SK-N-MC (cell line): ENCODE data around the gene HEATR1.

ENCODE experiments used
- EZH2 ChIP-seq: fragments of 200-600 bp; sonication (generic); IDR thresholded peaks from one replicate; pipeline ENCODE4 v1.6.1; 2017; ENCODE audit warnings: antibody characterized with exemption
- FOXP2 ChIP-seq: optimal IDR thresholded peaks from 2 replicates; pipeline ENCODE3; 2011; ENCODE audit warnings: mild to moderate bottlenecking, moderate library complexity; ENCODE audit not compliant: insufficient read depth; ENCODE audit errors: extremely low read length, control extremely low read depth
- POLR2AphosphoS5 ChIP-seq: IDR thresholded peaks from 2 replicates; pipeline ENCODE4 v1.6.1; 2012; ENCODE audit warnings: mild to moderate bottlenecking, low read depth, low read length, borderline replicate concordance

DNA sequence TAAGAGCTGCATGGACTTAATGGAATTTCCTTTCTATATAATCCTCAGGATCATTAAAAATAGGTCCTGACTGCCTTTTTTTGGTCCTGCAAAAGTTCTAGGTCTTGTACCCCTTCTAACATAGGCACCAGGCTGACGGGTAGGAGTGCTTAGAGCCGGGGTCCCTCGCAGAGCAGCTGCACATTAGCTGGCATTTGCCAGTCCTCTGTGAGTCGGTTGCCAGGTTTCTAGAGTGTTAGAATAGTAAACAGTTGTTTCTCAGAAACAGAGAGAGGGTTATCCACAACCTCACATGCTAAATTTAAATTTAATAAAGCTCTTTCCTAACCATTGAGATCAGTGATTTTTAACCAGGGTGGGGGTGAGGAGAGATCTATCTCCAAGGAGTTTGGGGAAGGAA is 35.4 kb upstream of the HEATR1 start:
- no peak for TF ChIP-seq EZH2
- TF ChIP-seq POLR2AphosphoS5 = no peak
- TF ChIP-seq FOXP2 = no peak
